Measurements from ENCODE around the gene MTMR11. TPM values are rescaled to one million over a fixed set of nuclear protein-coding genes. Genes with fewer than 3 reads are reported as not detected.
A peak's percentile ranks its signal among the peaks of the same experiment; 100 is the strongest.

Gene MTMR11
- total RNA-seq, 1 experiment from 2014 or later: 3.9 TPM

GRCh38 chr1:149915429-149916192, 21.1 kb downstream of the MTMR11 start:
- Mint-ChIP-seq H3K4me1 (peaks cover 27 to 31% of the 10 kb centered on the region in 2 experiments), H3K9me3 (no peaks in the 10 kb centered on the region), H3K27ac (peak overlapping the region in 2 of 3 experiments; percentile 53 to 84; a peak in 4 of 7 replicates), H3K36me3 (ENCODE audit: insufficient read depth in 1 of 3, low read depth in 3 of 3) (peaks cover 17 to 30% (median 27%) of the 10 kb centered on the region in 3 experiments; a peak in 6 of 7 replicates), H3K4me3 (peak overlapping the region; percentile 88 to 98), H3K27me3 (ENCODE audit: low read depth) (no peaks in the 10 kb centered on the region)
- H2BK5ac ChIP-seq (ENCODE audit: insufficient read length, low read length): no peak overlapping the region
- H3K4ac ChIP-seq (ENCODE audit: low read depth, low read length): no peak overlapping the region
- no peak overlapping the region for H2BK120ac ChIP-seq (ENCODE audit: low read depth, low read length, poor library complexity, severe bottlenecking)
- no peaks in the 10 kb centered on the region; the same call in 1 of the 2 replicates for H3K79me2 ChIP-seq (ENCODE audit: insufficient read depth, low read length)
- H2BK15ac ChIP-seq (ENCODE audit: low read depth, low read length): no peak overlapping the region; the same call in 1 of the 2 replicates
- no peak overlapping the region for H3K23ac ChIP-seq (ENCODE audit: insufficient read length, low read depth, low read length)
- H3K56ac ChIP-seq (ENCODE audit: insufficient read length, low read depth, low read length): no peak overlapping the region
- H4K20me1 ChIP-seq (ENCODE audit: control insufficient read depth, insufficient read depth, insufficient read length): no peaks in the 10 kb centered on the region
- H3K27me3 ChIP-seq (ENCODE audit: insufficient read depth, low read length): no peaks in the 10 kb centered on the region
- H4K8ac ChIP-seq (replicated peaks; ENCODE audit: insufficient read length, low read depth, low read length): no peak overlapping the region
- H2AFZ ChIP-seq (ENCODE audit: low read length): no peak overlapping the region
- no peak overlapping the region for H3K27ac ChIP-seq (ENCODE audit: insufficient read length, low read depth, low read length)
- no peak overlapping the region for H3K14ac ChIP-seq (ENCODE audit: insufficient read depth, low read length)
- H2AK5ac ChIP-seq (ENCODE audit: insufficient read length, low read length): no peak overlapping the region
- H3K9me3 ChIP-seq (ENCODE audit: control insufficient read depth, low read depth, low read length): no peaks in the 10 kb centered on the region
- H3K23me2 ChIP-seq (ENCODE audit: insufficient read length, low read depth, low read length, poor library complexity, severe bottlenecking): peaks cover 13% of the 10 kb centered on the region
- peak overlapping the region; percentile 65 for H3K4me2 ChIP-seq (ENCODE audit: insufficient read depth, insufficient read length, low read length)
- H4K91ac ChIP-seq (ENCODE audit: insufficient read length, low read depth, low read length): no peak overlapping the region
- no peak for TF ChIP-seq CTCF (conservative IDR thresholded peaks at IDR 0.05)
- no peak overlapping the region for H3K18ac ChIP-seq (ENCODE audit: insufficient read length, low read depth, low read length)
- DNase-seq: no peak
- H3T11ph ChIP-seq (ENCODE audit: low read length): no peak overlapping the region
- no peak overlapping the region for H3K9ac ChIP-seq (ENCODE audit: extremely low read depth, insufficient read length, low read length)
- H4K5ac ChIP-seq (ENCODE audit: insufficient read length, low read depth, low read length): no peak overlapping the region
- H3K79me1 ChIP-seq (ENCODE audit: insufficient read depth, low read depth, low read length, poor library complexity, severe bottlenecking): no peaks in the 10 kb centered on the region
- WGBS (ENCODE audit: extremely low coverage, insufficient read length, low lambda C conversion rate): no CpG with 5 or more reads among the region's 11 CpGs
- H3K4me1 ChIP-seq (ENCODE audit: insufficient read depth, low read length): peaks cover 8% of the 10 kb centered on the region; the same call in 1 of the 2 replicates
- H2BK20ac ChIP-seq (ENCODE audit: low read depth, low read length, poor library complexity, severe bottlenecking): no peak overlapping the region
- no peak overlapping the region for H2BK12ac ChIP-seq (ENCODE audit: insufficient read length, low read depth, low read length)

Data from H9 (cell line).